ENCODE measurements around the gene TMEM225B.
A peak's percentile ranks its signal among the peaks of the same experiment; 100 is the strongest.
"Not testable (repeated sequence)": the region's sequence is repeated elsewhere in the genome, so short reads cannot be mapped to it uniquely, and the experiment has no call there.

Gene TMEM225B

GRCh38 chr7:99625321-99625720, 27.3 kb downstream of the TMEM225B start:
- no peaks in the 10 kb centered on the region for H3K27me3 Mint-ChIP-seq
- H3K9me3 Mint-ChIP-seq: no peaks in the 10 kb centered on the region
- H3K4me3 Mint-ChIP-seq: peak overlapping the region; percentile 96
- peaks cover 83% of the 10 kb centered on the region for H3K4me1 Mint-ChIP-seq (ENCODE audit: low read depth)
- peaks cover 92% of the 10 kb centered on the region for H3K36me3 Mint-ChIP-seq (ENCODE audit: low read depth)
- H3K27ac Mint-ChIP-seq: peak overlapping the region; percentile 100

DNA sequence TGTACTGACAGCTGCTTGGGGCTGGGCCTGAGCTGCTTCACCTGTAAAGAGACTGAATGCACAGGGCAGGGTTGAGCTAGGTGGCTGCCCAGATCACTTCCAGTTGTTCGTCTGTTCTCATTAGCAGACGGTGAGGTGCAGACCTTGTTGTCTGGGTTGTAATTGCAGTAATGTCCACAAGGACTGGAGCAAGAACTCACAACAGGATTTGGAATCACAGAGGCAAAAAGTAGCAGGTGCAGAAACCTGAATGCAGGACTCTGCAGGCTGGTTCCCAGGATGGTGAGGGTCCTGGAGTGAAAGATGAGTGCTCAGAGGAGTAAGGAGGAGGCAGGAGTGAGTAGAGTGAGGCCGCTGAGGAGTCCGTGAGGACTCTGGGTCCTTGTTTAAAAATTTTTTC, 27.9 kb downstream of the TMEM225B start:
- peak overlapping the region; percentile 96 for H3K4me3 Mint-ChIP-seq
- H3K27ac Mint-ChIP-seq: peak overlapping the region; percentile 100
- H3K36me3 Mint-ChIP-seq (ENCODE audit: low read depth): peaks cover 92% of the 10 kb centered on the region
- H3K9me3 Mint-ChIP-seq: no peaks in the 10 kb centered on the region
- H3K27me3 Mint-ChIP-seq: no peaks in the 10 kb centered on the region
- peaks cover 83% of the 10 kb centered on the region for H3K4me1 Mint-ChIP-seq (ENCODE audit: low read depth)

GRCh38 chr7:99626661-99627060, 28.6 kb downstream of the TMEM225B start:
- Mint-ChIP-seq H3K27ac (peak overlapping the region; percentile 100), H3K4me1 (ENCODE audit: low read depth) (peaks cover 83% of the 10 kb centered on the region), H3K36me3 (ENCODE audit: low read depth) (peaks cover 92% of the 10 kb centered on the region)

DNA sequence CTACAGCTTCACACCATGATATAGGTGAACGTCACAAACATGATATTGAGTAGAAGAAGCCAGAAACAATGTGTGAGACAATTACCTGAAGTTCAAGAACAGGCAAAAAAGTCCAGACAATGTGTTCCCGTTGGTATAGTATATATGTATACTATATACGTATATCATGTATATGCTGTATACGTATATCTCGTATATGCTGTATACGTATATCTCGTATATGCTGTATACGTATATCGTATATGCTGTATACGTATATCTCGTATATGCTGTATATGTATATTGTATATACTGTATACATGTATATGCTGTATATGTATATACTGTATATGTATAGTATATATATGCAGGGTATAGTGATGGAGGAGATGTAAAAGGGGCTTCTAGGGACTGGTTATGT, 29.4 kb downstream of the TMEM225B start:
- Mint-ChIP-seq H3K27me3 (no peaks in the 10 kb centered on the region), H3K4me3 (no peak overlapping the region), H3K4me1 (ENCODE audit: low read depth) (peaks cover 83% of the 10 kb centered on the region), H3K9me3 (no peaks in the 10 kb centered on the region), H3K27ac (no peak overlapping the region), H3K36me3 (ENCODE audit: low read depth) (peaks cover 91% of the 10 kb centered on the region)

More at GRCh38 chr7:99626661-99627060, 28.6 kb downstream of the TMEM225B start:
- Mint-ChIP-seq H3K27me3 (no peaks in the 10 kb centered on the region), H3K9me3 (no peaks in the 10 kb centered on the region), H3K4me3 (peak overlapping the region; percentile 96)

GRCh38 chr7:99628471-99629465, 30.7 kb downstream of the TMEM225B start:
- H3K9me3 Mint-ChIP-seq: no peaks in the 10 kb centered on the region
- peaks cover 83% of the 10 kb centered on the region for H3K4me1 Mint-ChIP-seq (ENCODE audit: low read depth)
- no peak overlapping the region for H3K4me3 Mint-ChIP-seq

DNA sequence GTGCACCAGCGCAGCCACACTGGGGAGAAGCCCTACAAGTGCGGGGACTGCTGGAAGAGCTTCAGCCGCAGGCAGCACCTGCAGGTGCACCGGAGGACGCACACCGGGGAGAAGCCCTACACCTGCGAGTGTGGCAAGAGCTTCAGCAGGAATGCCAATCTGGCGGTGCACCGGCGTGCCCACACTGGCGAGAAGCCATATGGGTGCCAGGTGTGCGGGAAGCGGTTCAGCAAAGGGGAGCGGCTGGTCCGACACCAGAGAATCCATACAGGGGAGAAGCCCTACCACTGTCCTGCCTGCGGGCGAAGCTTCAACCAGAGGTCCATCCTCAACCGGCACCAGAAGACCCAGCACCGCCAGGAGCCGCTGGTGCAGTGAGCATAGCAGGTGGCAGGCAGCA, 31.6 kb downstream of the TMEM225B start:
- peaks cover 82% of the 10 kb centered on the region for H3K36me3 Mint-ChIP-seq (ENCODE audit: low read depth)
- H3K4me3 Mint-ChIP-seq: no peak overlapping the region
- H3K27me3 Mint-ChIP-seq: no peaks in the 10 kb centered on the region
- no peak overlapping the region for H3K27ac Mint-ChIP-seq
- H3K9me3 Mint-ChIP-seq: no peaks in the 10 kb centered on the region
- peaks cover 78% of the 10 kb centered on the region for H3K4me1 Mint-ChIP-seq (ENCODE audit: low read depth)

More at GRCh38 chr7:99628471-99629465, 30.7 kb downstream of the TMEM225B start:
- H3K27ac Mint-ChIP-seq: peak overlapping the region; percentile 76
- H3K36me3 Mint-ChIP-seq (ENCODE audit: low read depth): peaks cover 87% of the 10 kb centered on the region
- no peaks in the 10 kb centered on the region for H3K27me3 Mint-ChIP-seq

GRCh38 chr7:99631295-99632109, 33.4 kb downstream of the TMEM225B start:
- Mint-ChIP-seq H3K4me1 (ENCODE audit: low read depth) (peaks cover 72% of the 10 kb centered on the region), H3K36me3 (ENCODE audit: low read depth) (peaks cover 74% of the 10 kb centered on the region)

GRCh38 chr7:99637414-99637813, 39.3 kb downstream of the TMEM225B start:
- not testable (repeated sequence) for H3K27me3 Mint-ChIP-seq, H3K9me3 Mint-ChIP-seq
- Mint-ChIP-seq H3K36me3 (ENCODE audit: low read depth) (peaks cover 62% of the 10 kb centered on the region), H3K4me3 (peak overlapping the region; percentile 58), H3K27ac (peak overlapping the region; percentile 96), H3K4me1 (ENCODE audit: low read depth) (peaks cover 89% of the 10 kb centered on the region)

More at GRCh38 chr7:99631295-99632109, 33.4 kb downstream of the TMEM225B start:
- no peaks in the 10 kb centered on the region for H3K9me3 Mint-ChIP-seq
- peak overlapping the region; percentile 56 for H3K4me3 Mint-ChIP-seq
- H3K27me3 Mint-ChIP-seq: no peaks in the 10 kb centered on the region
- H3K27ac Mint-ChIP-seq: peak overlapping the region; percentile 98

DNA sequence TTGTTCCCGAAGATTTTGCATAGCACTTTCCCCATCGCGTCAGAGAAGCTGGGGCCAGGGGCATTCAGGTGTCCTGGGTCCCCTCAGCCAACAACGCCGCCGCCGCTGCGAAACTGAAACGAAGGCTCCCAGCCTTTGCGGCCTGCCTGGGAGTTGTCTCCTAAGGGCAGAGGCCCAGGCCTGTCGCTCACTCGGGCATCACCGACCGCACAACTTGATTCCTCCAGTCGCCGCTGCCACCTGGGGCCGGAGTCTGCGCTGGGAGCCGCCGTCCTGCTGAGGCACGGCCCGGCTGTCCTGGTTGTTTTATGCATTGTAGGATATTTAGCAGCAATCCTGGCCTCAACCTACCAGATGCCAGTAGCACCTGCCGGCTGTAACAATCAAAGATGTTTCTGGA, 40.7 kb downstream of the TMEM225B start:
- peaks cover 63% of the 10 kb centered on the region for H3K36me3 Mint-ChIP-seq (ENCODE audit: low read depth)
- peaks cover 79% of the 10 kb centered on the region for H3K4me1 Mint-ChIP-seq (ENCODE audit: low read depth)
- peak overlapping the region; percentile 96 for H3K27ac Mint-ChIP-seq
- H3K9me3 Mint-ChIP-seq: no peaks in the 10 kb centered on the region
- no peak overlapping the region for H3K4me3 Mint-ChIP-seq
- H3K27me3 Mint-ChIP-seq: no peaks in the 10 kb centered on the region

DNA sequence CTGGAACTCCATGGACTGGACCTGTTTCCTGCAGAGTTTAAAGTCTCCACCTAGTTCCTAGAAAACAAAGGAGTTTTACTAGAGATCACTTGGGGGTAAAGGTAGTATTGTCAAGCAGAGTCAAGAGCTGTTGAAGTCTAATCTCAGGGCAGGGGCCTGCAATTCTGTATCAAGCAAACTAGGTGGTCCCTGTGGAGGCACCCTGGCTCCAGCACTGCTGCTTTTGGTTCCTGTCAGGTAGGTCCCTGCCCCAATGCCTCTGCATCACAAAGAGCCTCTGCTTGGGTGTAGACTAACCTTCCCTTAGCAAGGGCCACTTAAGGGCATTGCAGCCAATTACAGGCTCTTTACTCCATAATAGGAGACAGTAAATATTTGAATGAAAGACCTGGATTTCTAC, 41.2 kb downstream of the TMEM225B start:
- peaks cover 63% of the 10 kb centered on the region for H3K36me3 Mint-ChIP-seq (ENCODE audit: low read depth)
- no peak overlapping the region for H3K4me3 Mint-ChIP-seq
- H3K4me1 Mint-ChIP-seq (ENCODE audit: low read depth): peaks cover 78% of the 10 kb centered on the region
- no peaks in the 10 kb centered on the region for H3K27me3 Mint-ChIP-seq
- no peaks in the 10 kb centered on the region for H3K9me3 Mint-ChIP-seq
- peak overlapping the region; percentile 96 for H3K27ac Mint-ChIP-seq

DNA sequence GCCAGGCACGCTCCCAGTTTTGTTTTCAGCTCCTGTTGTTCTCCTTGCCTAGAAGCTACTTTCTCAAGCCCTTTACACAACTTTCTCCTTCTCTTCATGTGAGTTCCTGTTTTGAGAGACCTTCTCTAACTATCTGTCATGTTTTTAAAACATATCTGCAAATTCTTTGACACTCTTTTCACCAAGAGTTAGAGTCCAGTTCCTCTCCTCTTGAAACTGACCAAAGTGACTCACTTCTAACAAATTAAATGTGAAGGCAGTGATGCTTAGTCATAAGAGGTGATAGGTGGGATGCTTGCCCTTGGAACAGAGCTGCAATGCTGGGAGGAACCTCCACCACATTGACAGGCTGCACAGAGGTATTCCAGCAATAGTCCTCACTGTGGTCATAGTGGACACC, 44.0 kb downstream of the TMEM225B start:
- Mint-ChIP-seq H3K27me3 (no peaks in the 10 kb centered on the region), H3K4me3 (no peak overlapping the region), H3K27ac (peak overlapping the region; percentile 27), H3K4me1 (ENCODE audit: low read depth) (peaks cover 61% of the 10 kb centered on the region), H3K9me3 (no peaks in the 10 kb centered on the region), H3K36me3 (ENCODE audit: low read depth) (peaks cover 74% of the 10 kb centered on the region)

DNA sequence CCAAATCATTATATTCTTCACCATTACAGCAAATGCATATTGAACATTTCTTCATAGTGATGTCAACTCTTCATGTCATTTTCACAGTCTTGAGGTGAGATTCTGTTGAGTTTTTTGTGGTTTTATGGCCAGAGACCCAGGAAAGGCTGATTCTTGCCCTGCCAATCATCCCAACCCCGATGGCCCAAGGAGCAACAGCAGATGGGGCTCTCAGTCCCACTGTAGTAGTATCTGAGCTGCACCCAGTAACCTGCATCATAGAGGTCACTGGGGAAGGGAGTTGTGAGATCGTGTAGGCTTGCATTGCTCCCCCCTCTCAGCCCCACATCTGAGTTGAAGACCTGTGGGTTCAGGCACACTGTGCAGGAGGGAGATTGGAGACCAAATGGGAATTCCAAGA, 45.4 kb downstream of the TMEM225B start:
- peaks cover 54% of the 10 kb centered on the region for H3K4me1 Mint-ChIP-seq (ENCODE audit: low read depth)
- H3K36me3 Mint-ChIP-seq (ENCODE audit: low read depth): peaks cover 78% of the 10 kb centered on the region
- H3K27ac Mint-ChIP-seq: no peak overlapping the region
- H3K4me3 Mint-ChIP-seq: no peak overlapping the region
- no peaks in the 10 kb centered on the region for H3K27me3 Mint-ChIP-seq
- H3K9me3 Mint-ChIP-seq: no peaks in the 10 kb centered on the region

- Mint-ChIP-seq H3K36me3 (ENCODE audit: low read depth) (peaks cover 73% of the 10 kb centered on the region), H3K9me3 (no peaks in the 10 kb centered on the region), H3K27me3 (no peaks in the 10 kb centered on the region), H3K4me3 (no peak overlapping the region), H3K27ac (no peak overlapping the region), H3K4me1 (ENCODE audit: low read depth) (peaks cover 54% of the 10 kb centered on the region)
Observed at GRCh38 chr7:99644431-99644830, 46.4 kb downstream of the TMEM225B start.

DNA sequence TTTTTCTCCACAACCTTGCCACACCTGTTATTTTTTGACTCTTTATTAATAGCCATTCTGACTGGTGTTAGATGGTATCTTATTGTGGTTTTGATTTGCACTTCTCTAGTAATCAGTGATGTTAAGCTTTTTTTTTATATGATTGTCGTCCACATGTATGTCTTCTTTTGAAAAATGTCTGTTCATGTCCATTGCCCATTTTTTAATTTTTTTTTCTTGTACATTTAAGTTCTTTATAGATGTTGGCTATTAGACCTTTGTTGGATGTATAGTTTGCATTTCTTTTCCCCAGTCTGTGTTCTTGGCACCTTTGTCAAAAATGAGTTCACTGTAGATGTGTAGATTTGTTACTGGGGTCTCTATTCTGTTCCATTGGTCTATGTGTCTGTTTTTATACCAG, 47.5 kb downstream of the TMEM225B start:
- Mint-ChIP-seq H3K4me1 (ENCODE audit: low read depth) (peaks cover 44% of the 10 kb centered on the region), H3K27ac (no peak overlapping the region), H3K27me3 (no peaks in the 10 kb centered on the region), H3K9me3 (no peaks in the 10 kb centered on the region), H3K36me3 (ENCODE audit: low read depth) (peaks cover 70% of the 10 kb centered on the region), H3K4me3 (no peak overlapping the region)

DNA sequence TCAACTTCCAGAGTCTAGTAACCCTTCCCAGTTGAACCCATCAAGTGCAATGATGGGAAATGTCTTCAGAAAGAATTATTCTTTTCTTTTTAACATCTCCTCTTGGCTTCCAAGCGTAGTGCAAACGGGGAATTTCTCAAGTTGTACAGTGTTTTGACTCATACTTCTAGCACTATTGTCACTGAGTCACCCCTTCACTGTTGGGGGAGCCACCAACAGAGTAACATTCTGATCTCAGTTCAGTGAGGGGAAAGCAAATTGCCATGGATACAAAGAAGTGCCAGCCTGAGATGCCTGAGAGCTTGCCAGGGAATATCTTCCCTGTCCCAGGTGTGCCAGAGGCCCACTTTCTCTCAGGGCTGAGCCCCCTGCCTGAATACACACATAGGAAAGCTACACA, 50.8 kb downstream of the TMEM225B start:
- Mint-ChIP-seq H3K9me3 (no peaks in the 10 kb centered on the region), H3K36me3 (ENCODE audit: low read depth) (peaks cover 53% of the 10 kb centered on the region), H3K27me3 (no peaks in the 10 kb centered on the region), H3K4me1 (ENCODE audit: low read depth) (peaks cover 22% of the 10 kb centered on the region), H3K4me3 (no peak overlapping the region), H3K27ac (no peak overlapping the region)

All from stimulated activated naive CD8-positive, alpha-beta T cell treated with anti-CD3 and anti-CD28 coated beads, Interleukin-15, Interleukin-2, amounts not matched to agents 100 ng/mL and 50 ng/mL, for 24 hours (primary cell).